Fibroblast of lung (primary cell): ENCODE results near the gene RMI1. TPM values are rescaled to one million over a fixed set of nuclear protein-coding genes. Genes with fewer than 3 reads are reported as not detected.

ENCODE experiments used
- DNase-seq, 2 donors: peaks; one replicate each; pipeline versions ENCODE4 v3.0.0 to v3.0.0-alpha.2; 2010; ENCODE audit warnings: low read depth in 2 of 2
- H2AFZ ChIP-seq: 2 replicates; pipeline ENCODE4 v1.5.1; 2012; ENCODE audit warnings: low read length, control low read depth, inconsistent platforms
- H3K27ac ChIP-seq: 2 replicates; pipeline ENCODE4 v1.5.1; 2011; ENCODE audit warnings: low read length, control low read depth; ENCODE audit not compliant: insufficient read depth
- H3K27me3 ChIP-seq: 2 replicates; pipeline ENCODE4 v1.5.1; 2011; ENCODE audit warnings: mild to moderate bottlenecking, low read length; ENCODE audit not compliant: control insufficient read depth, insufficient read depth
- H3K36me3 ChIP-seq: 2 replicates; pipeline ENCODE4 v1.5.1; 2011; ENCODE audit warnings: low read length; ENCODE audit not compliant: control insufficient read depth, insufficient read depth
- H3K4me1 ChIP-seq: 2 replicates; pipeline ENCODE4 v1.5.1; 2011; ENCODE audit warnings: low read length; ENCODE audit not compliant: control insufficient read depth, insufficient read depth; ENCODE audit errors: extremely low read depth
- H3K4me2 ChIP-seq: 2 replicates; pipeline ENCODE4 v1.5.1; 2011; ENCODE audit warnings: low read length, control low read depth; ENCODE audit not compliant: insufficient read depth; ENCODE audit errors: extremely low read depth
- H3K4me3 ChIP-seq, 4 experiments: fragments of 200-600 bp in 1 of 4; sonication (generic) in 1 of 4; replicated peaks in 1 of 4; 2 replicates each; pipeline ENCODE4 v1.5.1; 2011 to 2016; ENCODE audit warnings: low read length in 4 of 4, low read depth in 3 of 4, mild to moderate bottlenecking in 3 of 4, control low read depth in 2 of 4, inconsistent platforms in 1 of 4, mixed read lengths in 1 of 4; ENCODE audit not compliant: insufficient read depth in 1 of 4; ENCODE audit errors: control extremely low read depth in 1 of 4
- H3K79me2 ChIP-seq: 2 replicates; pipeline ENCODE4 v1.5.1; 2012; ENCODE audit warnings: mild to moderate bottlenecking, low read length, inconsistent platforms; ENCODE audit not compliant: control insufficient read depth, insufficient read depth
- H3K9ac ChIP-seq: 2 replicates; pipeline ENCODE4 v1.5.1; 2011; ENCODE audit warnings: mild to moderate bottlenecking, low read length, control low read depth; ENCODE audit not compliant: insufficient read depth
- H3K9me3 ChIP-seq: 2 replicates; pipeline ENCODE4 v1.5.1; 2012; ENCODE audit warnings: low read depth, low read length; ENCODE audit not compliant: control insufficient read depth, insufficient read depth
- H4K20me1 ChIP-seq: 2 replicates; pipeline ENCODE4 v1.5.1; 2011; ENCODE audit warnings: low read length; ENCODE audit not compliant: control insufficient read depth, insufficient read depth; ENCODE audit errors: extremely low read depth
- CTCF ChIP-seq, 2 donors: IDR thresholded peaks in 1 of 2; conservative IDR thresholded peaks in 1 of 2; 1 replicate in 1 of 2; 2 replicates in 1 of 2; pipeline ENCODE4 v1.5.1; 2011 to 2012; ENCODE audit warnings: low read length in 2 of 2, control low read depth in 1 of 2, inconsistent platforms in 1 of 2, low read depth in 1 of 2, mild to moderate bottlenecking in 1 of 2
- EZH2 ChIP-seq: IDR thresholded peaks from 2 replicates; pipeline ENCODE4 v1.5.1; 2012; ENCODE audit warnings: low read length, control low read depth, mild to moderate bottlenecking; ENCODE audit errors: missing control alignments
- polyA plus RNA-seq, 2 donors: library from polyadenylated mRNA; depleted of rRNA in 1 of 2; stranded (reverse) in 1 of 2; unstranded in 1 of 2; fragments of >200 nt; gene quantifications; 2 replicates each; pipeline ENCODE4 v1.2.1, GENCODE V29; 2011 to 2012; ENCODE audit warnings: missing spikeins in 1 of 2
- total RNA-seq: library from RNA; depleted of rRNA; stranded (reverse); fragments of >200 nt; gene quantifications from 2 replicates; pipeline ENCODE4 v1.2.1, GENCODE V29; 2014

The RMI1 gene
- total and polyA plus RNA-seq, 2 donors (not counting 1 experiment from before 2014, with no cell fraction given), result 2.3 to 5.0 TPM

GRCh38 chr9:83978992-83979811 lies 1.4 kb upstream of the RMI1 start:
- TF ChIP-seq CTCF (conservative IDR thresholded peaks at IDR 0.05 in 1 of 2, IDR thresholded peaks at IDR 0.05 in 1 of 2; ENCODE audit: low read depth in 1 of 2, low read length in 2 of 2), result no peak
- TF ChIP-seq EZH2, result no peak
- Histone ChIP-seq H3K9ac (peak overlapping the region; percentile 100), H3K27ac (peak overlapping the region; percentile 100), H2AFZ (no peak overlapping the region), H3K27me3 (no peaks in the 10 kb centered on the region), H4K20me1 (peaks cover 2% of the 10 kb centered on the region), H3K4me3 (peak overlapping the region; percentile 71 to 99 (median 90)), H3K4me2 (peak overlapping the region; percentile 42), H3K36me3 (peaks cover 7% of the 10 kb centered on the region), H3K9me3 (no peaks in the 10 kb centered on the region), H3K4me1 (peaks cover 8% of the 10 kb centered on the region), H3K79me2 (peaks cover 90% of the 10 kb centered on the region)
- DNase-seq, result peak; percentile 76 to 85

GRCh38 chr9:83979812-83980394 lies 702 bp upstream of the RMI1 start, which contains the start of gene HNRNPK:
Gene HNRNPK (minus strand): TSS chr9:83980215. CDS start chr9:83978252, 1,963 bp downstream.
- Histone ChIP-seq H3K36me3 (peaks cover 5% of the 10 kb centered on the region), H3K4me2 (peak within 1 kb of the TSS; percentile 32), H3K4me3 (peak within 1 kb of the TSS; percentile 71 to 99 (median 90)), H4K20me1 (peaks cover 2% of the 10 kb centered on the region), H3K9me3 (no peaks in the 10 kb centered on the region), H2AFZ (peak within 1 kb of the TSS; percentile 84), H3K79me2 (peaks cover 89% of the 10 kb centered on the region), H3K27me3 (no peaks in the 10 kb centered on the region), H3K27ac (peak within 1 kb of the TSS; percentile 100), H3K9ac (peak within 1 kb of the TSS; percentile 100), H3K4me1 (peaks cover 8% of the 10 kb centered on the region)
- peak; percentile 98 to 99 for DNase-seq
- no peak for TF ChIP-seq EZH2
- TF ChIP-seq CTCF (conservative IDR thresholded peaks at IDR 0.05 in 1 of 2, IDR thresholded peaks at IDR 0.05 in 1 of 2; ENCODE audit: low read depth in 1 of 2, low read length in 2 of 2), result no peak

- peak overlapping the region; percentile 57 for H2AFZ ChIP-seq
- H3K9me3 ChIP-seq, result no peaks in the 10 kb centered on the region
- H3K27ac ChIP-seq, result peak overlapping the region; percentile 100
- peaks cover 83% of the 10 kb centered on the region for H3K79me2 ChIP-seq
- H3K4me3 ChIP-seq, result peak overlapping the region; percentile 71 to 99 (median 90)
- peak overlapping the region; percentile 74 for H3K4me2 ChIP-seq
- H3K9ac ChIP-seq, result peak overlapping the region; percentile 92
- H3K4me1 ChIP-seq, result peaks cover 7% of the 10 kb centered on the region
- peaks cover 2% of the 10 kb centered on the region for H4K20me1 ChIP-seq
- no peaks in the 10 kb centered on the region for H3K36me3 ChIP-seq
- H3K27me3 ChIP-seq, result no peaks in the 10 kb centered on the region
- DNase-seq, result peak; percentile 36 to 51
- TF ChIP-seq CTCF (conservative IDR thresholded peaks at IDR 0.05 in 1 of 2, IDR thresholded peaks at IDR 0.05 in 1 of 2; ENCODE audit: low read depth in 1 of 2, low read length in 2 of 2) (no peak), EZH2 (no peak)
Measured at GRCh38 chr9:83981126-83981871, 694 bp downstream of the RMI1 start.
